Stimulated activated CD4-positive, alpha-beta T cell treated with anti-CD3 and anti-CD28 coated beads, Interleukin-1b, Interleukin-23, amount 100 ng/mL, for 24 hours (primary cell): ENCODE results near the gene MGAT4C.
"Not testable (repeated sequence)": the region's sequence is repeated elsewhere in the genome, so short reads cannot be mapped to it uniquely, and the experiment has no call there.

Source experiments
- DNase-seq, 4 experiments: peaks; one replicate each; pipeline ENCODE4 v3.0.0-alpha.2; 2020; ENCODE audit warnings: low read depth in 4 of 4, low spot score in 1 of 4

The MGAT4C gene

GRCh38 chr12:86137936-86138335, 118.3 kb downstream of the MGAT4C start:
- DNase-seq, result no peak

GRCh38 chr12:86134561-86134960, 121.6 kb downstream of the MGAT4C start:
- no peak for DNase-seq

GRCh38 chr12:86126900-86127299, 129.3 kb downstream of the MGAT4C start:
- not testable (repeated sequence) for DNase-seq

GRCh38 chr12:86122846-86123468, 133.2 kb downstream of the MGAT4C start:
- DNase-seq, result no peak

GRCh38 chr12:86118161-86118560, 138.0 kb downstream of the MGAT4C start:
- DNase-seq, result no peak

- DNase-seq, result no peak
These were observed 138.5 kb downstream of the MGAT4C start for GRCh38 chr12:86117711-86118110.

GRCh38 chr12:86104087-86104486, 152.1 kb downstream of the MGAT4C start:
- no peak for DNase-seq

GRCh38 chr12:86097161-86097560, 159.0 kb downstream of the MGAT4C start:
- no peak for DNase-seq

- DNase-seq, result no peak
These were observed 164.5 kb downstream of the MGAT4C start for GRCh38 chr12:86091681-86092080.

- no peak for DNase-seq
These were observed 174.3 kb downstream of the MGAT4C start for GRCh38 chr12:86081843-86082242.

- not testable (repeated sequence) for DNase-seq
These were observed 197.1 kb downstream of the MGAT4C start for GRCh38 chr12:86059052-86059451.

- no peak for DNase-seq
These were observed 198.9 kb downstream of the MGAT4C start for GRCh38 chr12:86057092-86057845.

GRCh38 chr12:86052921-86053320, 203.3 kb downstream of the MGAT4C start:
- DNase-seq, result no peak

GRCh38 chr12:86050010-86050409, 206.2 kb downstream of the MGAT4C start:
- no peak for DNase-seq

- DNase-seq, result no peak
These were observed 211.8 kb downstream of the MGAT4C start for GRCh38 chr12:86044396-86044795.

GRCh38 chr12:86042062-86042461, 214.1 kb downstream of the MGAT4C start:
- DNase-seq, result no peak

GRCh38 chr12:86018361-86018760, 237.8 kb downstream of the MGAT4C start:
- no peak for DNase-seq

GRCh38 chr12:86015026-86015425, 241.2 kb downstream of the MGAT4C start:
- no peak for DNase-seq

GRCh38 chr12:86006727-86007126, 249.5 kb downstream of the MGAT4C start:
- DNase-seq, result no peak

- no peak for DNase-seq
These were observed 258.1 kb downstream of the MGAT4C start for GRCh38 chr12:85998074-85998473.

- DNase-seq, result no peak
These were observed 259.9 kb downstream of the MGAT4C start for GRCh38 chr12:85996280-85996679.

GRCh38 chr12:85993746-85994145, 262.4 kb downstream of the MGAT4C start:
- no peak for DNase-seq

GRCh38 chr12:85985996-85986395, 270.2 kb downstream of the MGAT4C start:
- DNase-seq, result no peak
